HepG2 (cell line): Measurements from ENCODE around the gene SOCS1. TPM values are rescaled to one million over a fixed set of nuclear protein-coding genes. Genes with fewer than 3 reads are reported as not detected.

Experiments
- ISX ChIP-seq: sonication (generic); formaldehyde crosslinking; conservative IDR thresholded peaks from 2 replicates; pipeline ENCODE4 v1.5.0; 2020; ENCODE audit warnings: missing genetic modification reagents
- SMAD9 ChIP-seq: sonication (generic); formaldehyde crosslinking; IDR thresholded peaks from 2 replicates; pipeline ENCODE4 v1.5.1; 2020; ENCODE audit warnings: mild to moderate bottlenecking, missing genetic modification reagents
- SMYD3 ChIP-seq: sonication (generic); formaldehyde crosslinking; IDR thresholded peaks from 2 replicates; pipeline ENCODE4 v1.8.1; 2023; ENCODE audit warnings: mild to moderate bottlenecking, missing genetic modification reagents
- ZMYM2 ChIP-seq: sonication (generic); formaldehyde crosslinking; IDR thresholded peaks from 2 replicates; pipeline ENCODE4 v1.8.0; 2022; ENCODE audit warnings: mild to moderate bottlenecking, missing genetic modification reagents
- ZNF549 ChIP-seq: sonication (generic); formaldehyde crosslinking; IDR thresholded peaks from 2 replicates; pipeline ENCODE4 v1.5.0; 2020; ENCODE audit warnings: missing genetic modification reagents
- ZNF75D ChIP-seq: sonication (generic); formaldehyde crosslinking; IDR thresholded peaks from 2 replicates; pipeline ENCODE4 v1.8.1; 2023; ENCODE audit warnings: missing genetic modification reagents, mild to moderate bottlenecking, borderline replicate concordance
- polyA plus RNA-seq, 8 experiments: library from polyadenylated mRNA; depleted of rRNA in 3 of 8; stranded (reverse) in 7 of 8; unstranded in 1 of 8; fragments of >200 nt; fragmentation: Illumina TruSeq in 4 of 8; extraction: Trizol in 4 of 8; gene quantifications; 2 replicates each; pipeline versions ENCODE4 v1.2.1 to v1.2.3, GENCODE V29; 2011 to 2016; ENCODE audit warnings: low read depth in 4 of 8, missing spikeins in 1 of 8, mixed read lengths in 1 of 8; ENCODE audit not compliant: insufficient read depth in 1 of 8
- total RNA-seq, 5 experiments: library from RNA; depleted of rRNA; stranded (reverse); fragments of >200 nt; fragmentation: Illumina TruSeq; extraction: Trizol; gene quantifications; 2 replicates each; pipeline ENCODE4 v1.2.3, GENCODE V29; 2016; ENCODE audit warnings: low read depth in 1 of 5
- TF ChIP-seq, protein P1 (sequence below): sonication (generic); formaldehyde crosslinking; IDR thresholded peaks from 2 replicates; pipeline ENCODE4 v1.4.0; 2020; ENCODE audit warnings: missing genetic modification reagents
- TF ChIP-seq, protein P2 (sequence below): sonication (generic); formaldehyde crosslinking; IDR thresholded peaks from 2 replicates; pipeline ENCODE4 v1.4.0; 2020; ENCODE audit warnings: missing genetic modification reagents
- TF ChIP-seq, protein P3 (sequence below): sonication (generic); formaldehyde crosslinking; conservative IDR thresholded peaks from 2 replicates; pipeline ENCODE4 v1.4.0; 2020; ENCODE audit warnings: missing genetic modification reagents
- TF ChIP-seq, protein P4 (sequence below): sonication (generic); formaldehyde crosslinking; IDR thresholded peaks from 2 replicates; pipeline ENCODE4 v1.4.0; 2020; ENCODE audit warnings: missing genetic modification reagents, borderline replicate concordance
- TF ChIP-seq, protein P5 (sequence below): sonication (generic); formaldehyde crosslinking; IDR thresholded peaks from 2 replicates; pipeline ENCODE4 v1.8.1; 2023; ENCODE audit warnings: missing genetic modification reagents, mild to moderate bottlenecking, borderline replicate concordance
- TF ChIP-seq, protein P6 (sequence below): sonication (generic); formaldehyde crosslinking; IDR thresholded peaks from 2 replicates; pipeline ENCODE4 v1.4.0; 2020; ENCODE audit warnings: missing genetic modification reagents
- TF ChIP-seq, protein P7 (sequence below): sonication (generic); formaldehyde crosslinking; IDR thresholded peaks from 2 replicates; pipeline ENCODE4 v1.5.0; 2020; ENCODE audit warnings: mild to moderate bottlenecking, missing genetic modification reagents, borderline replicate concordance

SOCS1 gene
- total and polyA plus RNA-seq, 2 of the 13 experiments (the other 11 are each of a cell fraction or from before 2014, with no cell fraction given): 5.3 to 6.3 TPM

DNA sequence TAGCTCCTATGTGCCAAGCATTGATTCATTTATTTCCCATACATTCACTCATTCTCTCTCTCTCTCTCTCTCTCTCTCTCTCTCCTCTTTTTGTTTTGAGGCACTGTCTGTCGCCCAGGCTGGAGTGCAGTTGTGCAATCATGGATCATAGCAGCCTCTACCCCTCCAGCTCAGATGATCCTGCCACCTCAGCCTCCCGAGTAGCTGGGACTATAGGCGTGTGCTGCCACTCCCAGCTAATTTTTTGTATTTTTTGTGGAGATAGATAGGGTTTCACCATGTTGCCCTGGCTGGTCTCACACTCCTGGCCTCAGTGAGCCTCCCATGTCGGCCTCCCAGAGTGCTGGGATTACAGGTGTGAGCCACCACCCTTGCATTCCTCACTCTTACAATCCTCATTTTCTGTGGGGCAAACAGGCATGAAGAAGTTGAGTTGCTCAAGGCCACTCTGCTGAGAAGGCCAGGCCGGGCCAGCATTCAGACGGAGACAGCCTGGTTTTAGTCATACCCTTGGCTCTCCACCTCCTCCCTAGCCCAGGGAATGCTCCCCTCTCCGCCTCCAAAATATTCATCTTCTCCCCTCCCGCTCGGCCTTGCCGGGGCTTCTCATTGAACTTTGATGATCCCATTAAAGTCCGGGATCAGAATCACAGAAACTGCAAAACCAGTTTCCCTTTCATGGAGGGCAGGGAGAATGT, 21.0 kb upstream of the SOCS1 start (continued):
- TF ChIP-seq, protein P1, sequence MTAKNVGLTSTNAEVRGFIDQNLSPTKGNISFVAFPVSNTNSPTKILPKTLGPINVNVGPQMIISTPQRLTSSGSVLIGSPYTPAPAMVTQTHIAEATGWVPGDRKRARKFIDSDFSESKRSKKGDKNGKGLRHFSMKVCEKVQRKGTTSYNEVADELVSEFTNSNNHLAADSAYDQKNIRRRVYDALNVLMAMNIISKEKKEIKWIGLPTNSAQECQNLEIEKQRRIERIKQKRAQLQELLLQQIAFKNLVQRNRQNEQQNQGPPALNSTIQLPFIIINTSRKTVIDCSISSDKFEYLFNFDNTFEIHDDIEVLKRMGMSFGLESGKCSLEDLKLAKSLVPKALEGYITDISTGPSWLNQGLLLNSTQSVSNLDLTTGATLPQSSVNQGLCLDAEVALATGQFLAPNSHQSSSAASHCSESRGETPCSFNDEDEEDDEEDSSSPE (CRISPR knock-in tag): no peak
- TF ChIP-seq, protein P2, sequence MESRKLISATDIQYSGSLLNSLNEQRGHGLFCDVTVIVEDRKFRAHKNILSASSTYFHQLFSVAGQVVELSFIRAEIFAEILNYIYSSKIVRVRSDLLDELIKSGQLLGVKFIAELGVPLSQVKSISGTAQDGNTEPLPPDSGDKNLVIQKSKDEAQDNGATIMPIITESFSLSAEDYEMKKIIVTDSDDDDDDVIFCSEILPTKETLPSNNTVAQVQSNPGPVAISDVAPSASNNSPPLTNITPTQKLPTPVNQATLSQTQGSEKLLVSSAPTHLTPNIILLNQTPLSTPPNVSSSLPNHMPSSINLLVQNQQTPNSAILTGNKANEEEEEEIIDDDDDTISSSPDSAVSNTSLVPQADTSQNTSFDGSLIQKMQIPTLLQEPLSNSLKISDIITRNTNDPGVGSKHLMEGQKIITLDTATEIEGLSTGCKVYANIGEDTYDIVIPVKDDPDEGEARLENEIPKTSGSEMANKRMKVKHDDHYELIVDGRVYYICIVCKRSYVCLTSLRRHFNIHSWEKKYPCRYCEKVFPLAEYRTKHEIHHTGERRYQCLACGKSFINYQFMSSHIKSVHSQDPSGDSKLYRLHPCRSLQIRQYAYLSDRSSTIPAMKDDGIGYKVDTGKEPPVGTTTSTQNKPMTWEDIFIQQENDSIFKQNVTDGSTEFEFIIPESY (CRISPR knock-in tag): no peak
- TF ChIP-seq, protein P3, sequence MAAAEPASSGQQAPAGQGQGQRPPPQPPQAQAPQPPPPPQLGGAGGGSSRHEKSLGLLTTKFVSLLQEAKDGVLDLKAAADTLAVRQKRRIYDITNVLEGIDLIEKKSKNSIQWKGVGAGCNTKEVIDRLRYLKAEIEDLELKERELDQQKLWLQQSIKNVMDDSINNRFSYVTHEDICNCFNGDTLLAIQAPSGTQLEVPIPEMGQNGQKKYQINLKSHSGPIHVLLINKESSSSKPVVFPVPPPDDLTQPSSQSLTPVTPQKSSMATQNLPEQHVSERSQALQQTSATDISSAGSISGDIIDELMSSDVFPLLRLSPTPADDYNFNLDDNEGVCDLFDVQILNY (CRISPR knock-in tag): no peak
- TF ChIP-seq ZMYM2: 0 out of 2 replicates have a peak, but pooled peaks have one; percentile 55
- TF ChIP-seq, protein P4, sequence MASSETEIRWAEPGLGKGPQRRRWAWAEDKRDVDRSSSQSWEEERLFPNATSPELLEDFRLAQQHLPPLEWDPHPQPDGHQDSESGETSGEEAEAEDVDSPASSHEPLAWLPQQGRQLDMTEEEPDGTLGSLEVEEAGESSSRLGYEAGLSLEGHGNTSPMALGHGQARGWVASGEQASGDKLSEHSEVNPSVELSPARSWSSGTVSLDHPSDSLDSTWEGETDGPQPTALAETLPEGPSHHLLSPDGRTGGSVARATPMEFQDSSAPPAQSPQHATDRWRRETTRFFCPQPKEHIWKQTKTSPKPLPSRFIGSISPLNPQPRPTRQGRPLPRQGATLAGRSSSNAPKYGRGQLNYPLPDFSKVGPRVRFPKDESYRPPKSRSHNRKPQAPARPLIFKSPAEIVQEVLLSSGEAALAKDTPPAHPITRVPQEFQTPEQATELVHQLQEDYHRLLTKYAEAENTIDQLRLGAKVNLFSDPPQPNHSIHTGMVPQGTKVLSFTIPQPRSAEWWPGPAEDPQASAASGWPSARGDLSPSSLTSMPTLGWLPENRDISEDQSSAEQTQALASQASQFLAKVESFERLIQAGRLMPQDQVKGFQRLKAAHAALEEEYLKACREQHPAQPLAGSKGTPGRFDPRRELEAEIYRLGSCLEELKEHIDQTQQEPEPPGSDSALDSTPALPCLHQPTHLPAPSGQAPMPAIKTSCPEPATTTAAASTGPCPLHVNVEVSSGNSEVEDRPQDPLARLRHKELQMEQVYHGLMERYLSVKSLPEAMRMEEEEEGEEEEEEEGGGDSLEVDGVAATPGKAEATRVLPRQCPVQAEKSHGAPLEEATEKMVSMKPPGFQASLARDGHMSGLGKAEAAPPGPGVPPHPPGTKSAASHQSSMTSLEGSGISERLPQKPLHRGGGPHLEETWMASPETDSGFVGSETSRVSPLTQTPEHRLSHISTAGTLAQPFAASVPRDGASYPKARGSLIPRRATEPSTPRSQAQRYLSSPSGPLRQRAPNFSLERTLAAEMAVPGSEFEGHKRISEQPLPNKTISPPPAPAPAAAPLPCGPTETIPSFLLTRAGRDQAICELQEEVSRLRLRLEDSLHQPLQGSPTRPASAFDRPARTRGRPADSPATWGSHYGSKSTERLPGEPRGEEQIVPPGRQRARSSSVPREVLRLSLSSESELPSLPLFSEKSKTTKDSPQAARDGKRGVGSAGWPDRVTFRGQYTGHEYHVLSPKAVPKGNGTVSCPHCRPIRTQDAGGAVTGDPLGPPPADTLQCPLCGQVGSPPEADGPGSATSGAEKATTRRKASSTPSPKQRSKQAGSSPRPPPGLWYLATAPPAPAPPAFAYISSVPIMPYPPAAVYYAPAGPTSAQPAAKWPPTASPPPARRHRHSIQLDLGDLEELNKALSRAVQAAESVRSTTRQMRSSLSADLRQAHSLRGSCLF (CRISPR knock-in tag): no peak
- no peak for TF ChIP-seq ZNF549 (CRISPR knock-in tag)
- no peak for TF ChIP-seq SMAD9 (CRISPR knock-in tag)
- TF ChIP-seq, protein P5, sequence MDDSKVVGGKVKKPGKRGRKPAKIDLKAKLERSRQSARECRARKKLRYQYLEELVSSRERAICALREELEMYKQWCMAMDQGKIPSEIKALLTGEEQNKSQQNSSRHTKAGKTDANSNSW (CRISPR knock-in tag): no peak
- TF ChIP-seq ISX: no peak
- TF ChIP-seq, protein P6, sequence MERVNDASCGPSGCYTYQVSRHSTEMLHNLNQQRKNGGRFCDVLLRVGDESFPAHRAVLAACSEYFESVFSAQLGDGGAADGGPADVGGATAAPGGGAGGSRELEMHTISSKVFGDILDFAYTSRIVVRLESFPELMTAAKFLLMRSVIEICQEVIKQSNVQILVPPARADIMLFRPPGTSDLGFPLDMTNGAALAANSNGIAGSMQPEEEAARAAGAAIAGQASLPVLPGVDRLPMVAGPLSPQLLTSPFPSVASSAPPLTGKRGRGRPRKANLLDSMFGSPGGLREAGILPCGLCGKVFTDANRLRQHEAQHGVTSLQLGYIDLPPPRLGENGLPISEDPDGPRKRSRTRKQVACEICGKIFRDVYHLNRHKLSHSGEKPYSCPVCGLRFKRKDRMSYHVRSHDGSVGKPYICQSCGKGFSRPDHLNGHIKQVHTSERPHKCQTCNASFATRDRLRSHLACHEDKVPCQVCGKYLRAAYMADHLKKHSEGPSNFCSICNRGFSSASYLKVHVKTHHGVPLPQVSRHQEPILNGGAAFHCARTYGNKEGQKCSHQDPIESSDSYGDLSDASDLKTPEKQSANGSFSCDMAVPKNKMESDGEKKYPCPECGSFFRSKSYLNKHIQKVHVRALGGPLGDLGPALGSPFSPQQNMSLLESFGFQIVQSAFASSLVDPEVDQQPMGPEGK: 0 out of 2 replicates have a peak, but pooled peaks have one; percentile 4
- no peak for TF ChIP-seq SMYD3 (CRISPR knock-in tag)
- TF ChIP-seq, protein P7, sequence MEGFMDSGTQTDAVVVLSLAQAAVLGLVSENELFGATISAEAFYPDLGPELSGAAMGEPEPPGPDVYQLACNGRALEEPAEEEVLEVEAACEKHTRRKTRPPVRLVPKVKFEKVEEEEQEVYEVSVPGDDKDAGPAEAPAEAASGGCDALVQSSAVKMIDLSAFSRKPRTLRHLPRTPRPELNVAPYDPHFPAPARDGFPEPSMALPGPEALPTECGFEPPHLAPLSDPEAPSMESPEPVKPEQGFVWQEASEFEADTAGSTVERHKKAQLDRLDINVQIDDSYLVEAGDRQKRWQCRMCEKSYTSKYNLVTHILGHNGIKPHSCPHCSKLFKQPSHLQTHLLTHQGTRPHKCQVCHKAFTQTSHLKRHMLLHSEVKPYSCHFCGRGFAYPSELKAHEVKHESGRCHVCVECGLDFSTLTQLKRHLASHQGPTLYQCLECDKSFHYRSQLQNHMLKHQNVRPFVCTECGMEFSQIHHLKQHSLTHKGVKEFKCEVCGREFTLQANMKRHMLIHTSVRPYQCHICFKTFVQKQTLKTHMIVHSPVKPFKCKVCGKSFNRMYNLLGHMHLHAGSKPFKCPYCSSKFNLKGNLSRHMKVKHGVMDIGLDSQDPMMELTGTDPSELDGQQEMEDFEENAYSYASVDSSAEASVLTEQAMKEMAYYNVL: 0 out of 2 replicates have a peak, but pooled peaks have one; percentile 37
- no peak for TF ChIP-seq ZNF75D
